ENCODE measurements around the gene OR8S1.

The OR8S1 gene

DNA sequence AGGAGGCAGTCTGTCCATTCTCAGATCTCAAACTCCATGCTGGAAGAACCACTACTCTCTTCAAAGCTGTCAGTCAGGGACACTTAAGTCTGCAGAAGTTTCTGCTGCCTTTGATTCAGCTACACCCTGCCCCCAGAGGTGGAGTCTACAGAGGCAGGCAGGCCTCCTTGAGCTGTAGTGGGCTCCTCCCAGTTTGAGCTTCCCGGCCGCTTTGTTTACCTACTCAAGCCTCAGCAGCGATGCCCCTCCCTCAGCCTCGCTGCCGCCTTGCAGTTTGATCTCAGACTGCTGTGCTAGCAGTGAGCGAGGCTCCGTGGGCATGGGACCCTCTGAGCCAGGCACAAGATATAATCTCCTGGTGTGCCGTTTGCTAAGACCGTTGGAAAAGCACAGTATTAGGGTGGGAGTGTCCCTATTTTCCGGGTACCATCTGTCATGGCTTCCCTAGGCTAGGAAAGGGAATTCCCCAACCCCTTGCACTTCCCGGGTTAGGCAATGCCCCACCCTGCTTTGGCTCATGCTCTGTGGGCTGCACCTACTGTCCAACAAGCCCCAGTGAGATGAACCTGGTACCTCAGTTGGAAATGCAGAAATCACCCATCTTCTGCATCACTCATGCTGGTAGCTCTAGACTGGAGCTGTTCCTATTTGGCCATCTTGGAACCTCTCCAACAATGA, 28.4 kb downstream of the OR8S1 start:
- peak in 1 of 3 donors; percentile 7 for DNase-seq (ENCODE audit: low read depth in 2 of 3, low spot score in 1 of 3)

GRCh38 chr12:48556631-48557030, 31.2 kb downstream of the OR8S1 start:
- no peak for DNase-seq (ENCODE audit: low read depth in 2 of 3, low spot score in 1 of 3)

DNA sequence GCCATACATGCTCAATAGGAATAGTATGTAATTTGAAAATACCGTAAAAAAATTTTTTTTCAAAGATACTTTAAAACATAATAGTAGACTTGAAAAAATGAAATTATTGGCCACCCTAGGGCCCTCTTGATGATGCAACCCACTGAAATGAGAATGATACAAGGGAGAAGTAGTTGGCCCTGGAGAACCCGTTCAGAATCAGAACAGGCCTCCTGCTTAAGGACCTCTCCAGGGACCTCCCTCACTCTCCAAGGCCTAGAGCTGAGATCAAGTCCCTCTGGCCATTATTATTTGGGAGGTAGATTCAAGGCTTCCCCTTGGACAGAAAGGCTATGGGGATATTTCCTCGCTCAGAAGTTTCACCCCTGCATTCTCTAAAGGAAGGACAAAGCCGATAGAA, 32.5 kb downstream of the OR8S1 start:
- no peak for DNase-seq (ENCODE audit: low read depth in 2 of 3, low spot score in 1 of 3)

DNA sequence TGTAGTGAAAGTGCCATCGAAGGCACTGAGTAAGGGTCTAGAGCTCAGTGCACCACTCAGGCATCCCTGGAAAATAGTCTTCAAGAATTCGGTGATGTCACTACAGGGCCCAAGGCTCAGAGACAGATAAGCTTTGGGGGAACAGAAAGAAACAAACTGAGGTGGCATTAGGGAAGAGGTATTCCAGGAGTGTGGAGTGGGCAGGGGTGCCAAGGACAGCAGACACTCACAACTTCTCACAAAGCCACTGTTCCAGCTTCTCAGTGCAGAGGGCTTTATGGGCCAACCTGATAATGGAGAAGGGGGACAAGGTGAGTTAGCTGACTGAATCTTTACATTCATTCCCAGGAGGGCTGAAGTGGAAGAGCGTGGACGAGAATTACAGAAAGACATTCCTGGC, 42.3 kb downstream of the OR8S1 start:
- no peak for DNase-seq (ENCODE audit: low read depth in 2 of 3, low spot score in 1 of 3)

DNA sequence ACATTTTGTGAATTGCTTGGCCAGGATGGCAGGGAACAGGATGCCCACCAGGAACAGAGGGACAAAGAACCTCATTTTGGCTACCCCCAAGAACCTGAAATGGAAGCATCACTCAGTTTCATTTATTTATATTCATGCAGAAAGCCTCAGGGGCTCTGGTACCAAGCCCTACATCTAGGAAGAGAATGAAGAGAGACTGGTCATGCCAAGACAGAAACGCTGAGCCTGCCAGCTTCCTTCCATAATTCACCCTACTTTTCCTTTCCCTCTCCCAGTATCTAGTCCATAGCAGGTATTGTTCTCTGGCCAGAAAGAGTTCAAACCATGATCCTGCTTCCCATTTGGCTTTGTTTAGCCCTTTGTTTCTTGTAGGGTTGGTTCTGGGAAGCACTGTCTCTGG, 44.5 kb downstream of the OR8S1 start, which contains the start of gene LALBA:
TSS of gene LALBA (minus strand) at position 101 of the 400 bp plus-strand sequence. CDS start at position 75, 26 bp downstream.
- DNase-seq (ENCODE audit: low read depth in 2 of 3, low spot score in 1 of 3): no peak

DNA sequence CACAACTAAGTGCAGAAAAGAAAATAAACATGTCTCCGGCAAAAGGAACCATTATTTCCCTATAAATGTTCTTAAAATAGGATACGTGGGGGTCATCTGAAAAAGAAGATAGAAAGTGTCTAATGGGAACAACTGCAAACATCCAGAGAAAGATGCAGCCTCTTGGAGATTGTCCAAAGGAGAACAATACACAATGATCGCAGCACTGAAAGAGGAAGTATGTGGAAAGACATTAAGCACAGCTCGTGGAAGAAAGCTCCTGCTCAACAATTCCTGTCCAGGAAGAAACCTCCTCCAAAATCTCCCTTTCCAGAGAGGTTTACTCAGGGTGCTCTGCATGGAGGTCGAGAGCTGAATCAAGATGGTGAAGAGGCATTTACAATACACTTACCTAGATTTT, 46.9 kb downstream of the OR8S1 start:
- no peak for DNase-seq (ENCODE audit: low read depth in 2 of 3, low spot score in 1 of 3)
